ENCODE data around the gene CNBP. TPM values are rescaled to one million over a fixed set of nuclear protein-coding genes. Genes with fewer than 3 reads are reported as not detected.

CNBP gene
- total and polyA plus RNA-seq, 2 of the 13 experiments (the other 11 are each of a cell fraction or from before 2014, with no cell fraction given): 282 to 354 TPM

GRCh38 chr3:129183569-129184395, at the start of gene CNBP (continued):
- TF ChIP-seq SKI (IDR thresholded peaks at IDR 0.05; ENCODE audit: partially characterized antibody) (peak; percentile 41), ATF7 (IDR thresholded peaks at IDR 0.05) (no peak), ATF7 (CRISPR knock-in tag; IDR thresholded peaks at IDR 0.05) (no peak; the same call in 1 of the 2 replicates), ZNF784 (CRISPR knock-in tag; IDR thresholded peaks at IDR 0.05; ENCODE audit: borderline replicate concordance) (no peak; the same call in 1 of the 2 replicates), SRF (IDR thresholded peaks at IDR 0.05; ENCODE audit: low read depth, low read length) (no peak), ZMYM2 (CRISPR knock-in tag; IDR thresholded peaks at IDR 0.05) (peak; percentile 19; the same call in 1 of the 2 replicates), REXO4 (CRISPR knock-in tag; IDR thresholded peaks at IDR 0.05; ENCODE audit: borderline replicate concordance) (peak; percentile 23; the same call in 1 of the 2 replicates), ARHGAP35 (CRISPR knock-in tag; IDR thresholded peaks at IDR 0.05; ENCODE audit: borderline replicate concordance) (0 out of 2 replicates have a peak, but pooled peaks have one; percentile 25), HNRNPUL1 (IDR thresholded peaks at IDR 0.05; ENCODE audit: low read depth, low read length) (peak; percentile 57; the same call in 1 of the 2 replicates), EEA1 (CRISPR knock-in tag; IDR thresholded peaks at IDR 0.05; ENCODE audit: borderline replicate concordance) (no peak; the same call in 1 of the 2 replicates), ZNF124 (CRISPR knock-in tag; IDR thresholded peaks at IDR 0.05) (no peak; the same call in 1 of the 2 replicates), ZZZ3 (CRISPR knock-in tag; IDR thresholded peaks at IDR 0.05; ENCODE audit: borderline replicate concordance) (peak; percentile 86; the same call in 1 of the 2 replicates), ZNF670 (CRISPR knock-in tag; IDR thresholded peaks at IDR 0.05; ENCODE audit: borderline replicate concordance) (peak; percentile 63; the same call in 1 of the 2 replicates), HINFP (CRISPR knock-in tag; IDR thresholded peaks at IDR 0.05; ENCODE audit: low read depth) (no peak), NPAS2 (CRISPR knock-in tag; IDR thresholded peaks at IDR 0.05; ENCODE audit: borderline replicate concordance) (no peak), HNRNPL (IDR thresholded peaks at IDR 0.05; ENCODE audit: low read depth, low read length) (0 out of 2 replicates have a peak, but pooled peaks have one; percentile 8), ELF1 (CRISPR knock-in tag; IDR thresholded peaks at IDR 0.05) (peak; percentile 30; the same call in 1 of the 2 replicates), SMAD9 (CRISPR knock-in tag; IDR thresholded peaks at IDR 0.05) (no peak), ZSCAN31 (CRISPR knock-in tag; IDR thresholded peaks at IDR 0.05; ENCODE audit: low read depth) (peak; percentile 76), ZNF274 (CRISPR knock-in tag; IDR thresholded peaks at IDR 0.05) (peak; percentile 95), HNF4A (CRISPR knock-in tag; IDR thresholded peaks at IDR 0.05) (peak; percentile 52)
- TF ChIP-seq, protein P1, sequence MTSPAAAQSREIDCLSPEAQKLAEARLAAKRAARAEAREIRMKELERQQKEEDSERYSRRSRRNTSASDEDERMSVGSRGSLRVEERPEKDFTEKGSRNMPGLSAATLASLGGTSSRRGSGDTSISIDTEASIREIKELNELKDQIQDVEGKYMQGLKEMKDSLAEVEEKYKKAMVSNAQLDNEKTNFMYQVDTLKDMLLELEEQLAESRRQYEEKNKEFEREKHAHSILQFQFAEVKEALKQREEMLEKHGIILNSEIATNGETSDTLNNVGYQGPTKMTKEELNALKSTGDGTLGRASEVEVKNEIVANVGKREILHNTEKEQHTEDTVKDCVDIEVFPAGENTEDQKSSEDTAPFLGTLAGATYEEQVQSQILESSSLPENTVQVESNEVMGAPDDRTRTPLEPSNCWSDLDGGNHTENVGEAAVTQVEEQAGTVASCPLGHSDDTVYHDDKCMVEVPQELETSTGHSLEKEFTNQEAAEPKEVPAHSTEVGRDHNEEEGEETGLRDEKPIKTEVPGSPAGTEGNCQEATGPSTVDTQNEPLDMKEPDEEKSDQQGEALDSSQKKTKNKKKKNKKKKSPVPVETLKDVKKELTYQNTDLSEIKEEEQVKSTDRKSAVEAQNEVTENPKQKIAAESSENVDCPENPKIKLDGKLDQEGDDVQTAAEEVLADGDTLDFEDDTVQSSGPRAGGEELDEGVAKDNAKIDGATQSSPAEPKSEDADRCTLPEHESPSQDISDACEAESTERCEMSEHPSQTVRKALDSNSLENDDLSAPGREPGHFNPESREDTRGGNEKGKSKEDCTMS (CRISPR knock-in tag; conservative IDR thresholded peaks at IDR 0.05): no peak
- TF ChIP-seq, protein P2, sequence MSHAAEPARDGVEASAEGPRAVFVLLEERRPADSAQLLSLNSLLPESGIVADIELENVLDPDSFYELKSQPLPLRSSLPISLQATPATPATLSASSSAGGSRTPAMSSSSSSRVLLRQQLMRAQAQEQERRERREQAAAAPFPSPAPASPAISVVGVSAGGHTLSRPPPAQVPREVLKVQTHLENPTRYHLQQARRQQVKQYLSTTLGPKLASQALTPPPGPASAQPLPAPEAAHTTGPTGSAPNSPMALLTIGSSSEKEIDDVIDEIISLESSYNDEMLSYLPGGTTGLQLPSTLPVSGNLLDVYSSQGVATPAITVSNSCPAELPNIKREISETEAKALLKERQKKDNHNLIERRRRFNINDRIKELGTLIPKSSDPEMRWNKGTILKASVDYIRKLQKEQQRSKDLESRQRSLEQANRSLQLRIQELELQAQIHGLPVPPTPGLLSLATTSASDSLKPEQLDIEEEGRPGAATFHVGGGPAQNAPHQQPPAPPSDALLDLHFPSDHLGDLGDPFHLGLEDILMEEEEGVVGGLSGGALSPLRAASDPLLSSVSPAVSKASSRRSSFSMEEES (CRISPR knock-in tag; IDR thresholded peaks at IDR 0.05): no peak; the same call in 1 of the 2 replicates

Measured in HepG2 (cell line).